ENCODE results near the gene CLDN16.

GRCh38 chr3:190387578-190388213, at the start of gene CLDN16:
- TF ChIP-seq EZH2 (IDR thresholded peaks at IDR 0.05; ENCODE audit: insufficient read depth, low read length): no peak
- TF ChIP-seq CTCF (IDR thresholded peaks at IDR 0.05; ENCODE audit: insufficient read depth, low read depth, low read length): no peak
